Esophagus muscularis mucosa (tissue), 4 donors: ENCODE data around the gene ANKRD33B.

Experiments
- EP300 ChIP-seq: sonication (generic); formaldehyde crosslinking; IDR thresholded peaks from one replicate; pipeline ENCODE4 v1.6.1; 2017; ENCODE audit warnings: antibody characterized with exemption
- POLR2A ChIP-seq: fragments of 450-650 bp; IDR thresholded peaks from one replicate; pipeline ENCODE4 v1.6.1; 2017; ENCODE audit warnings: antibody characterized with exemption, moderate library complexity, mild to moderate bottlenecking, low read depth
- POLR2AphosphoS5 ChIP-seq, 2 donors: sonication (generic); formaldehyde crosslinking; IDR thresholded peaks; one replicate each; pipeline ENCODE4 v1.6.1; 2017; ENCODE audit warnings: antibody characterized with exemption in 2 of 2
- TF ChIP-seq, protein P1 (sequence below), 3 experiments: fragments of 200-600 bp in 2 of 3; fragments of 450-650 bp in 1 of 3; sonication (generic) in 2 of 3; IDR thresholded peaks; one replicate each; pipeline ENCODE4 v1.5.1; 2017 to 2019; ENCODE audit warnings: antibody characterized with exemption in 3 of 3, mild to moderate bottlenecking in 2 of 3, moderate library complexity in 1 of 3

DNA sequence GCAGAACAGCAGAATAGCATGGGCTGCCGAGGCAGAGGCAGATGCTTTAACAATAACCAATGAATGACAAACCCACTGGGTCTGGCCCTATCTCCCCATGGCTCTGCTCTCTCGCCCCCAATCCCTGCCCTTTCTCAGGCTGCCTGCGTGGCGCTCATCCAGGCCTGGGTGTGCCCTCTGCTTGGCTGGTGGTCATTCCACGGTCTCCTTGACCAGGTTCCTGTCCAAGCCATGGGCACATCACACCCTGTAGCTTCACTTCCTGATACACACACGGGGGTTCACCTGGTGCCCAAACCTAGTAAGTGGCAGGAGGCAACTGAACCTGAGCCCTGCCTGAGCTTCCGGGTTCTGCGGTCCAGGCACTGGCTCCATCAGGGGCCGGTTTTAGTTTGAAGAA lies 109.5 kb downstream of the ANKRD33B start:
- TF ChIP-seq POLR2A: no peak
- TF ChIP-seq, protein P1, sequence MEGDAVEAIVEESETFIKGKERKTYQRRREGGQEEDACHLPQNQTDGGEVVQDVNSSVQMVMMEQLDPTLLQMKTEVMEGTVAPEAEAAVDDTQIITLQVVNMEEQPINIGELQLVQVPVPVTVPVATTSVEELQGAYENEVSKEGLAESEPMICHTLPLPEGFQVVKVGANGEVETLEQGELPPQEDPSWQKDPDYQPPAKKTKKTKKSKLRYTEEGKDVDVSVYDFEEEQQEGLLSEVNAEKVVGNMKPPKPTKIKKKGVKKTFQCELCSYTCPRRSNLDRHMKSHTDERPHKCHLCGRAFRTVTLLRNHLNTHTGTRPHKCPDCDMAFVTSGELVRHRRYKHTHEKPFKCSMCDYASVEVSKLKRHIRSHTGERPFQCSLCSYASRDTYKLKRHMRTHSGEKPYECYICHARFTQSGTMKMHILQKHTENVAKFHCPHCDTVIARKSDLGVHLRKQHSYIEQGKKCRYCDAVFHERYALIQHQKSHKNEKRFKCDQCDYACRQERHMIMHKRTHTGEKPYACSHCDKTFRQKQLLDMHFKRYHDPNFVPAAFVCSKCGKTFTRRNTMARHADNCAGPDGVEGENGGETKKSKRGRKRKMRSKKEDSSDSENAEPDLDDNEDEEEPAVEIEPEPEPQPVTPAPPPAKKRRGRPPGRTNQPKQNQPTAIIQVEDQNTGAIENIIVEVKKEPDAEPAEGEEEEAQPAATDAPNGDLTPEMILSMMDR (IDR thresholded peaks at IDR 0.05): no peak
- no peak for TF ChIP-seq POLR2AphosphoS5 (IDR thresholded peaks at IDR 0.05)
- TF ChIP-seq EP300: no peak
